ENCODE measurements around the gene DGAT2.

Gene DGAT2

DNA sequence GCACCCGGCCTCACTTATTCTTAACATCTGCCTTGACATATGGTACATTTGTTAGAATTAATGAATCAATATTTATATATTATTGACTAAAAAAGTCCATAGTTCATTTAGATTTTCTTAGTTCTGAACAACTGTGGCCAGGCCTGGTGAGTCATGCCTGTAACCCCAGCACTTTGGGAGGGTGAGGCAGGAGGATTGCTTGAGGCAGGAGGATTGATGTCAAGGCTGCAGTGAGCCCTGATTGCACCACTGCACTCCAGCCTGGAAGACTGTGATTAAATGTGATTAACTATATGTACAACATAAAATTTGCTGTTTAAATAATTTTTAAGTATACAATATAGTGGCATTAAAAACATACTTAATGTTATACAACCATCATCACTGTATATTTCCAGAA lies 52.1 kb downstream of the DGAT2 start:
- H3K27ac ChIP-seq = peak overlapping the region; percentile 42
- ChIA-PET CTCF (no interaction called here), POLR2A (ENCODE audit: low non-redundant PET) (no interaction called here)
- no peak for DNase-seq (ENCODE audit: low spot score)
- TF ChIP-seq, protein P1, sequence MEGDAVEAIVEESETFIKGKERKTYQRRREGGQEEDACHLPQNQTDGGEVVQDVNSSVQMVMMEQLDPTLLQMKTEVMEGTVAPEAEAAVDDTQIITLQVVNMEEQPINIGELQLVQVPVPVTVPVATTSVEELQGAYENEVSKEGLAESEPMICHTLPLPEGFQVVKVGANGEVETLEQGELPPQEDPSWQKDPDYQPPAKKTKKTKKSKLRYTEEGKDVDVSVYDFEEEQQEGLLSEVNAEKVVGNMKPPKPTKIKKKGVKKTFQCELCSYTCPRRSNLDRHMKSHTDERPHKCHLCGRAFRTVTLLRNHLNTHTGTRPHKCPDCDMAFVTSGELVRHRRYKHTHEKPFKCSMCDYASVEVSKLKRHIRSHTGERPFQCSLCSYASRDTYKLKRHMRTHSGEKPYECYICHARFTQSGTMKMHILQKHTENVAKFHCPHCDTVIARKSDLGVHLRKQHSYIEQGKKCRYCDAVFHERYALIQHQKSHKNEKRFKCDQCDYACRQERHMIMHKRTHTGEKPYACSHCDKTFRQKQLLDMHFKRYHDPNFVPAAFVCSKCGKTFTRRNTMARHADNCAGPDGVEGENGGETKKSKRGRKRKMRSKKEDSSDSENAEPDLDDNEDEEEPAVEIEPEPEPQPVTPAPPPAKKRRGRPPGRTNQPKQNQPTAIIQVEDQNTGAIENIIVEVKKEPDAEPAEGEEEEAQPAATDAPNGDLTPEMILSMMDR (conservative IDR thresholded peaks at IDR 0.05; ENCODE audit: low read depth) = no peak

- no peak for DNase-seq (ENCODE audit: low spot score)
- CTCF ChIA-PET = no interaction called here
- POLR2A ChIA-PET (ENCODE audit: low non-redundant PET) = no interaction called here
- TF ChIP-seq, protein P1 (conservative IDR thresholded peaks at IDR 0.05; ENCODE audit: low read depth) = no peak
- no peak overlapping the region for H3K27ac ChIP-seq
These were observed 52.6 kb downstream of the DGAT2 start for GRCh38 chr11:75821202-75821601.

DNA sequence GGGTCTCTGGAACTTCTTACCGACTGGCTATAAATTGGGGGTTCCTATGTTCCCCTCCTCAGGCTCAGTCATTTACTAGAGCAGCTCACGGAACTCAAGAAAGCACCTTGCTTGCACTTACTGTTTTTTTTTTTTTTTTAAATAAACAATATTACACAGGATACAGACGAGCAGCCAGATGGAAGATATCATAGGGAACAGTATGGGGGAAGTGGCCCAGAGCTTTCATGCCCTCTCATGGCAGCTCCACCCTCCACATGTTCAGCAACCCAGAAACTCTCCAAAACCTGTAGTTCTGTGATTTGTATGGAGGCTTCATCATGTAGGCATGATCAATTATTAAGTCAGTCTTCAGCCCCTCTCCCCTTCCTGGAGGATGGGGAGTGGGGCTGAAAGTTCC lies 54.0 kb downstream of the DGAT2 start:
- CTCF ChIA-PET = interaction anchor here (0.6 kb wide), 1 partner anchor 330 kb away, joined by 7 read pairs; no protein-coding TSS in a partner anchor
- H3K27ac ChIP-seq = no peak overlapping the region
- TF ChIP-seq, protein P1 (conservative IDR thresholded peaks at IDR 0.05; ENCODE audit: low read depth) = no peak
- POLR2A ChIA-PET (ENCODE audit: low non-redundant PET) = no interaction called here
- DNase-seq (ENCODE audit: low spot score) = no peak

DNA sequence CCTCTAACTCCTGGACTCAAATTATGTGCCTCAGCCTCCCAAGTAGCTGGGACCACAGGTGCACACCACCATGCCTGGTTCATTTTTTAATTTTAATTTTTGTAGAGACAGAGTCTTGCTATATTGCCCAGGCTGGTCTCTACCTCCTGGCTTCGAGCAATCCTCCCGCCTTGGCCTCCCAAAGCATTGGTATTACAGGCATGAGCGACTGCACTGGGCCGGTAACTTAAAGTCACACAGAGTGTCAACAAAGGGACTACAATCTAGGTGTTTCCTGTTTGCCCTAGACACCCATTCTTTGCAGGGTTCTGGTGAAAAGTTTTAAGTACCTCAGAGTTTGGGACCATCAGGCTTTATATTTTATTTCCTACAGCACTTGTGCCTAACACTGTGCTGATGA lies 54.8 kb downstream of the DGAT2 start:
- ChIA-PET CTCF (no interaction called here), POLR2A (ENCODE audit: low non-redundant PET) (no interaction called here)
- TF ChIP-seq, protein P1 (conservative IDR thresholded peaks at IDR 0.05; ENCODE audit: low read depth) = no peak
- no peak for DNase-seq (ENCODE audit: low spot score)
- no peak overlapping the region for H3K27ac ChIP-seq

DNA sequence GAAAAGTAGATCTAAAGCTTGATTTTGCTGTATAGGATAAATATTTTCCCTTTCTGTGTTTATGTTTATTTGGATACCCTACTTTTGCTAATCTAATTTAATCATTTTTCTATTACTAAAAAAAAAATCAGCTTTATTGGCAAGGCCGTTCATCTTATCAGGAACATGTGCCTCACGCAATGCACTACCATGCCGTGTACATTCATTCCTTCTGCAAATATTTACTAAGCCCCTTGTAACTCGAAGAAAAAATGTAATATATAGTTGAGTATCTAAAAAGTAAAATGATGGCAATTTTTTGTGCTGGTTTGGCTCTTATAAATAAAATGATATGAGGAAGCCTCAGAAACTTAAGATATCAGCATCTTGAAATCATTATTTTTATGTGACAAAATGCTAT lies 55.4 kb downstream of the DGAT2 start:
- CTCF ChIA-PET = interaction anchor here (0.6 kb wide), 1 partner anchor 90 kb away, joined by 7 read pairs; no protein-coding TSS in a partner anchor
- TF ChIP-seq, protein P1 (conservative IDR thresholded peaks at IDR 0.05; ENCODE audit: low read depth) = no peak
- H3K27ac ChIP-seq = no peak overlapping the region
- POLR2A ChIA-PET (ENCODE audit: low non-redundant PET) = no interaction called here
- no peak for DNase-seq (ENCODE audit: low spot score)

DNA sequence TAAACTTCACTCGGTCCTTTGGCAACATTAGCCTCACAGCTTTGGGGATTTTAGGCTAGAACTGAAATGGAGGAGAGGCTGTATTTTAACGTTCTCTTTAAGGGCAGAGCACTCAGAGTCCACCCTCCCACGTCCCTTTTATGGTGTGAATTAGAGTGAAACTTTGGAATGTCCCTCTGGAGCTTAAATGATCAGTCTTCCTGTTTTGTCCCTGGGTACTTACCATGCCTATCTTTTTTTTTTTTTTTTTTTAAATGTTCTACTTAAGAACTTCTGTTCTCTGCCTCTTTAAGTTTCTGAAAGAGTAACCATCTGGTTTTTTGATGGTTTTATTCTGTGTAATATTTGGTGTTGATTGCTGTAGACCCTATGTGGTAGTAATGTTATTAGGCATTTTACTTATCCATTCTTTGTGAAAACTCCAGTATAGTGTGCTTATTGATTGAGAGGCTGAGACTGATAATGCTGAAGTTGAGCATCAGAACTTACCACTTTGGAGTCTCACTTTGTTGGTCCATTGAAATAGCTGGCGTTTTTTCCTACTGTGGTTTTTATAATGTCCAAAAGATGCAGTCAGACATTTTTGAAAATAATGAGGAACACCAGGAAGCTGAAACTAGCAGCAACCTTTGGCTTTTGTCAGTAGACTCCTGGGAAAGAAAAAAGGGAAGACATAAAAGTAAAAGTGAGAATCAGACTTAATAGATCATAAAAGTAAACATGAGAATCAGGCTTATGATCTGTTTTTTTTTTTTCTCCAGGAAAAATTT lies 58.1 kb downstream of the DGAT2 start:
- ChIA-PET CTCF (interaction anchor here (1.1 kb wide), 1 partner anchor 120 kb away, joined by 3 read pairs; no protein-coding TSS in a partner anchor), POLR2A (ENCODE audit: low non-redundant PET) (no interaction called here)
- TF ChIP-seq, protein P1 (conservative IDR thresholded peaks at IDR 0.05; ENCODE audit: low read depth) = no peak
- DNase-seq (ENCODE audit: low spot score) = no peak
- no peak overlapping the region for H3K27ac ChIP-seq
